ENCODE results near the gene ANXA6. TPM values are rescaled to one million over a fixed set of nuclear protein-coding genes. Genes with fewer than 3 reads are reported as not detected.
A peak's percentile ranks its signal among the peaks of the same experiment; 100 is the strongest.

Gene ANXA6
- polyA plus RNA-seq, 3 donors, result 60.6 to 124 (median 93.5) TPM

DNA sequence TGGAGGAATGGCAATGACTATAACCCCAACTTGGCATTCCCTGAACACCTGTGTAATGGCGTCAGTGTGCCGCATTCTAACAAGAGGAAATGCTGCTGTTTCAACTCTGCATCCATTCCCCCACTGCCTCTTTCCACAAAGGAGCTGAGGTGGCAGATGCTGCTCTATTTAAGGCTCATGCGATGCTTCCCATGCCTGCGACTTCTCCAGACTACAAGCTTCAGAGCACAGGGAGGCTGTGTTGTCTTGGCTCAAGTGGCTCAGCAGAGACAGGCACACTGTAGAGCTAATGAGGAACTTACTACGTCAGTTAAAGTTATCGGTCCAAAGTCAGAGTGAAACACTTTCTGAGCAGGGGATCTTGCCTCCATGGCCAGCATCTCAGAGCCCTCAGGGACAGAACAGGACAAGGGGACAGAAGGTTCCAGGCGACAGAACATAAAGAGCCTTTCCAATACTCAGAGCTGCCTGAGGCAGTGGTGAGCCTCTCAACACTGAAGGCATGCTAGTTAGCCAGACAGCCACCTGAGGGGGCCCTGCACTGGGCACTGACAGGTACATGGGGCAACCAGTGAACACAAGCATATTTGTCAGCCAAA, 98.6 kb downstream of the ANXA6 start:
- peak overlapping the region; percentile 53 for H3K4me2 ChIP-seq (replicated peaks; ENCODE audit: extremely low read depth, low read length, poor library complexity, severe bottlenecking)
- H3K4me1 ChIP-seq (ENCODE audit: control insufficient read depth in 1 of 2, insufficient read depth in 2 of 2, low read length in 2 of 2), result peaks cover 92 to 99% of the 10 kb centered on the region in 2 donors

DNA sequence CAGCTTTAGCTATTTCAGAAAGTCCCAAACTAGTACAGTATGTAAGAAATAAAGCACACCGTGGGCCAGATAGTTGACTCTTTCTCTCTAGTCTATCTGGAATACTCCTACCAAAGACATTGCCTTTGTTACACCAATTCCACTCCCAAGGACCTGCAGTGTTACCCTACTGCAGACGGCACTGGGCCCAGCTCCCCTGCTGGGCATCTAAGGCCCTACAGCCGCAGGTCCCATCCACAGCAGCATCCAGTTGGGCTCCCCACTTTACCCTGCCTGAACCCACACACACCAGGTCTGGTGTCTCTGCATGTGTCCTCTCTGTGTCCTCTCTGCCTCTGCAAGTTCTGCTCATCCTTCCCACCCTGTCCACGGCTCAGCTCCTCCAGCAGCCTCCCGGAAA, 99.3 kb downstream of the ANXA6 start:
- H3K4me1 Mint-ChIP-seq, result peaks cover 97% of the 10 kb centered on the region
- peaks cover 70% of the 10 kb centered on the region for H3K79me2 ChIP-seq (ENCODE audit: insufficient read depth, low read length)
- peaks cover 76 to 94% of the 10 kb centered on the region in 2 donors for H3K36me3 Mint-ChIP-seq

More for the DNA sequence above, 98.6 kb downstream of the ANXA6 start:
- Histone ChIP-seq H4K20me1 (ENCODE audit: insufficient read depth, low read length) (peaks cover 66% of the 10 kb centered on the region), H3K27ac (ENCODE audit: low read depth in 1 of 2, low read length in 2 of 2) (peak overlapping the region; percentile 69 to 90), H3K4me3 (replicated peaks in 1 of 3; ENCODE audit: low read depth in 2 of 3, low read length in 3 of 3) (peak overlapping the region in 1 of 3 experiments; percentile 43), H3K9ac (ENCODE audit: insufficient read depth, low read length, poor library complexity, severe bottlenecking) (peak overlapping the region; percentile 52), H3K36me3 (replicated peaks in 1 of 2; ENCODE audit: control insufficient read depth in 1 of 2, insufficient read depth in 2 of 2, low read length in 2 of 2) (peaks cover 29 to 48% of the 10 kb centered on the region in 2 donors), H2AFZ (ENCODE audit: insufficient read depth, low read depth, low read length, poor library complexity, severe bottlenecking) (no peak overlapping the region), H3K27me3 (ENCODE audit: control insufficient read depth in 2 of 2, insufficient read depth in 2 of 2, low read length in 2 of 2) (no peaks in the 10 kb centered on the region), H3K9me3 (replicated peaks in 1 of 2; ENCODE audit: control insufficient read depth in 1 of 2, insufficient read depth in 1 of 2, low read length in 2 of 2) (no peaks in the 10 kb centered on the region), H3K79me2 (ENCODE audit: insufficient read depth, low read length) (peaks cover 70% of the 10 kb centered on the region)
- H3K9me3 Mint-ChIP-seq, result no peaks in the 10 kb centered on the region
- peak overlapping the region; percentile 62 to 78 for H3K4me3 Mint-ChIP-seq
- peaks cover 0 to 4% (median 0%) of the 10 kb centered on the region in 3 donors for H3K27me3 Mint-ChIP-seq (ENCODE audit: low read depth in 3 of 3)
- H3K27ac Mint-ChIP-seq, result peak overlapping the region; percentile 96 to 99 (median 99)
- H3K4me1 Mint-ChIP-seq, result peaks cover 99% of the 10 kb centered on the region
- 44% methylated on average over 7 of the region's 7 CpGs for WGBS (ENCODE audit: insufficient coverage)
- DNase-seq, result peak; percentile 72 to 84 (median 84)
- no peak for TF ChIP-seq CTCF (IDR thresholded peaks at IDR 0.05)
- intact Hi-C loops (cut with micrococcal nuclease), result loop anchor here (2.0 to 10.0 kb wide), 5 partner anchors 22 to 196 kb away; partner anchors contain the start of genes ANXA6 (in 1 of the 2), GM2A (in 1 of the 2) and TNIP1 (in 1 of the 2)
- peaks cover 71 to 89% of the 10 kb centered on the region in 2 donors for H3K36me3 Mint-ChIP-seq

More for the DNA sequence above, 99.3 kb downstream of the ANXA6 start:
- Mint-ChIP-seq H3K4me3 (peak overlapping the region; percentile 57 to 62), H3K27ac (peak overlapping the region; percentile 96 to 99 (median 99)), H3K9me3 (no peaks in the 10 kb centered on the region), H3K27me3 (ENCODE audit: low read depth in 3 of 3) (peaks cover 0 to 4% (median 0%) of the 10 kb centered on the region in 3 donors)
- Histone ChIP-seq H3K27ac (ENCODE audit: low read depth in 1 of 2, low read length in 2 of 2) (peak overlapping the region; percentile 69 to 90), H4K20me1 (ENCODE audit: insufficient read depth, low read length) (peaks cover 66% of the 10 kb centered on the region), H3K27me3 (ENCODE audit: control insufficient read depth in 2 of 2, insufficient read depth in 2 of 2, low read length in 2 of 2) (no peaks in the 10 kb centered on the region), H3K9ac (ENCODE audit: insufficient read depth, low read length, poor library complexity, severe bottlenecking) (peak overlapping the region; percentile 52), H3K4me3 (replicated peaks in 1 of 3; ENCODE audit: low read depth in 2 of 3, low read length in 3 of 3) (peak overlapping the region in 1 of 3 experiments; percentile 43), H3K4me1 (ENCODE audit: control insufficient read depth in 1 of 2, insufficient read depth in 2 of 2, low read length in 2 of 2) (peaks cover 90 to 99% of the 10 kb centered on the region in 2 donors), H3K36me3 (replicated peaks in 1 of 2; ENCODE audit: control insufficient read depth in 1 of 2, insufficient read depth in 2 of 2, low read length in 2 of 2) (peaks cover 35 to 55% of the 10 kb centered on the region in 2 donors), H3K9me3 (replicated peaks in 1 of 2; ENCODE audit: control insufficient read depth in 1 of 2, insufficient read depth in 1 of 2, low read length in 2 of 2) (no peaks in the 10 kb centered on the region), H3K4me2 (replicated peaks; ENCODE audit: extremely low read depth, low read length, poor library complexity, severe bottlenecking) (peak overlapping the region; percentile 53), H2AFZ (ENCODE audit: insufficient read depth, low read depth, low read length, poor library complexity, severe bottlenecking) (no peak overlapping the region)
- intact Hi-C loops (cut with micrococcal nuclease), result loop anchor here (2.0 to 10.0 kb wide), 5 partner anchors 22 to 196 kb away; partner anchors contain the start of genes ANXA6 (in 1 of the 2), GM2A (in 1 of the 2) and TNIP1 (in 1 of the 2)
- peak; percentile 13 for TF ChIP-seq CTCF (IDR thresholded peaks at IDR 0.05)
- peak in 1 of 3 donors; percentile 55 for DNase-seq
- WGBS (ENCODE audit: insufficient coverage), result 95% methylated on average over 3 of the region's 5 CpGs

Data from CD14-positive monocyte (primary cell).